K562 (cell line): Measurements from ENCODE around the gene HTR4. TPM values are rescaled to one million over a fixed set of nuclear protein-coding genes. Genes with fewer than 3 reads are reported as not detected.
A peak's percentile ranks its signal among the peaks of the same experiment; 100 is the strongest.

Experiments used
- ATAC-seq: fragments of 200-7000 bp; cut with Tn5 transposase; 3 replicates; pipeline ENCODE4 v1.9.1; 2020; ENCODE audit warnings: moderate library complexity
- BruUV-seq: library from RNA; stranded (reverse); fragments of 400-500 nt; replicated peaks from 2 replicates; lab custom pipeline; 2021; lab: Mats Ljungman, UMichigan
- CTCF ChIA-PET: fragments of 300-600 bp; formaldehyde crosslinking; extraction: SDS; loops from one replicate; lab custom pipeline; 2021; ENCODE audit warnings: low intra/inter-chr PET ratio; lab: Yijun Ruan, JAX
- POLR2A ChIA-PET: fragments of 300-600, 350-650 bp; sonication (Branson Sonifier 250); formaldehyde crosslinking; extraction: SDS; loops from one replicate; lab custom pipeline; 2021; ENCODE audit warnings: antibody characterized with exemption, inconsistent platforms; lab: Yijun Ruan, JAX
- DNase-seq, 4 experiments: peaks; one replicate each; pipeline versions ENCODE4 v3.0.0 to v3.0.0-alpha.2; 2011 to 2018; ENCODE audit warnings: low spot score in 3 of 4, mixed read lengths in 3 of 4; ENCODE audit errors: extremely low read depth in 1 of 4
- FAIRE-seq: peaks from 2 replicates; lab custom pipeline; 2011; peaks lifted over from hg19 to GRCh38; lab: Jason Lieb, UNC
- H2AFZ ChIP-seq: 2 replicates; pipeline ENCODE4 v1.6.0; 2011; ENCODE audit warnings: low read depth, low read length, control low read depth, inconsistent platforms
- H3K27ac ChIP-seq: fragments of 200-600 bp; 3 replicates; pipeline ENCODE4 v1.8.0; 2011; ENCODE audit warnings: low read depth, mild to moderate bottlenecking, control low read depth, inconsistent platforms, low read length, moderate library complexity, mixed read lengths; ENCODE audit errors: extremely low read depth
- H3K27me3 ChIP-seq, 2 experiments: fragments of 300-600 bp in 1 of 2; 2 replicates in 1 of 2; 3 replicates in 1 of 2; pipeline versions ENCODE4 v1.6.0 to v1.8.0; 2011; ENCODE audit warnings: inconsistent platforms in 2 of 2, low read length in 2 of 2, mild to moderate bottlenecking in 1 of 2, mixed read lengths in 1 of 2, moderate library complexity in 1 of 2; ENCODE audit not compliant: control insufficient read depth in 2 of 2, insufficient read depth in 2 of 2
- H3K36me3 ChIP-seq: fragments of 300-600 bp; 3 replicates; pipeline ENCODE4 v1.8.0; 2011; ENCODE audit warnings: mild to moderate bottlenecking, low read length, inconsistent platforms; ENCODE audit not compliant: control insufficient read depth, insufficient read depth
- H3K4me1 ChIP-seq, 2 experiments: fragments of 200-600 bp in 1 of 2; replicated peaks in 1 of 2; 2 replicates in 1 of 2; 3 replicates in 1 of 2; pipeline versions ENCODE4 v1.5.1 to v1.8.0; 2011; ENCODE audit warnings: inconsistent platforms in 2 of 2, low read length in 2 of 2, mild to moderate bottlenecking in 1 of 2, mixed read lengths in 1 of 2, moderate library complexity in 1 of 2; ENCODE audit not compliant: control insufficient read depth in 2 of 2, insufficient read depth in 2 of 2
- H3K4me2 ChIP-seq: 2 replicates; pipeline ENCODE4 v1.6.1; 2011; ENCODE audit warnings: low read length, control low read depth, inconsistent platforms, mixed read lengths; ENCODE audit not compliant: insufficient read depth
- H3K4me3 ChIP-seq: fragments of 200-600 bp; sonication (generic), shearing (Covaris generic); 2 replicates; pipeline ENCODE4 v1.5.1; 2016; ENCODE audit warnings: control low read depth, inconsistent platforms
- H3K79me2 ChIP-seq: fragments of 200-600 bp; 3 replicates; pipeline ENCODE4 v1.8.0; 2011; ENCODE audit warnings: low read length, inconsistent platforms; ENCODE audit not compliant: control insufficient read depth, insufficient read depth
- H3K9ac ChIP-seq, 2 experiments: 2 replicates each; pipeline versions ENCODE4 v1.6.0 to v1.6.1; 2011; ENCODE audit warnings: low read depth in 2 of 2, low read length in 2 of 2, control low read depth in 1 of 2, inconsistent platforms in 1 of 2, mild to moderate bottlenecking in 1 of 2, mixed read lengths in 1 of 2; ENCODE audit not compliant: insufficient read depth in 1 of 2
- H3K9me1 ChIP-seq: one replicate; pipeline ENCODE4 v1.6.0; 2011; ENCODE audit warnings: inconsistent platforms, mild to moderate bottlenecking, low read length, moderate library complexity; ENCODE audit not compliant: control insufficient read depth, insufficient read depth
- H3K9me3 ChIP-seq: replicated peaks from 2 replicates; pipeline ENCODE4 v1.5.1; 2011; ENCODE audit warnings: low read depth, low read length, inconsistent platforms; ENCODE audit not compliant: control insufficient read depth, insufficient read depth
- H4K20me1 ChIP-seq: replicated peaks from 2 replicates; pipeline ENCODE4 v1.6.1; 2011; ENCODE audit warnings: low read length, inconsistent platforms, mixed read lengths; ENCODE audit not compliant: control insufficient read depth, insufficient read depth
- HES1 ChIP-seq: fragments of 450-650 bp; IDR thresholded peaks from 2 replicates; pipeline ENCODE4 v1.6.1; 2016; ENCODE audit warnings: low read depth, mild to moderate bottlenecking, moderate library complexity
- HINFP ChIP-seq: fragments of 450-650 bp; conservative IDR thresholded peaks from 2 replicates; pipeline ENCODE4 v1.6.1; 2016; ENCODE audit warnings: missing genetic modification characterization, low read depth, mild to moderate bottlenecking, control low read depth, missing compliant biosample characterization
- NEUROD1 ChIP-seq: fragments of 150-350 bp; IDR thresholded peaks from 2 replicates; pipeline ENCODE4 v1.6.1; 2014; ENCODE audit warnings: borderline replicate concordance, low read length, low read depth; ENCODE audit not compliant: partially characterized antibody
- SMC3 ChIP-seq: conservative IDR thresholded peaks from 2 replicates; pipeline ENCODE4 v1.6.1; 2011; ENCODE audit warnings: low read depth, low read length, improper control_type of control experiment; ENCODE audit not compliant: insufficient read depth
- SNIP1 ChIP-seq: fragments of 450-650 bp; IDR thresholded peaks from 2 replicates; pipeline ENCODE4 v1.7.1; 2017; ENCODE audit warnings: low read depth, mild to moderate bottlenecking
- STAT5A ChIP-seq: IDR thresholded peaks from 2 replicates; pipeline ENCODE4 v1.6.1; 2012; ENCODE audit warnings: low read length, inconsistent platforms, borderline replicate concordance
- WGBS: fragments of 100-300 bp; shearing (Covaris generic); methylation state at CpG from one replicate; pipeline ENCODE4 v1.1.6; 2016; ENCODE audit warnings: low coverage, mixed read lengths; ENCODE audit not compliant: insufficient coverage; ENCODE audit errors: missing lambda C conversion rate; 5-methylcytosine and 5-hydroxymethylcytosine counted together
- in situ Hi-C: fragments of 300-500 bp; cut with MboI; formaldehyde crosslinking; loops from 4 replicates; pipeline ENCODE4 v1.15.0; 2018; ENCODE audit warnings: inconsistent platforms, mixed read lengths
- intact Hi-C: fragments of 100-400 bp; cut with micrococcal nuclease; formaldehyde crosslinking; loops from 2 replicates; pipeline ENCODE4 v1.14.2; 2022
- polyA plus RNA-seq, 8 experiments: library from polyadenylated mRNA; depleted of rRNA in 4 of 8; stranded (reverse) in 5 of 8; unstranded in 3 of 8; fragments of >200 nt; fragmentation: Nextera tagmentation in 2 of 8; fragmentation: Illumina TruSeq in 1 of 8; extraction: Ambion mirVana in 2 of 8; extraction: Trizol in 1 of 8; gene quantifications; 2 replicates each; pipeline versions ENCODE4 v1.2.1 to v1.2.3, GENCODE V29; 2011 to 2014; ENCODE audit warnings: inconsistent platforms in 1 of 8, missing spikeins in 1 of 8
- total RNA-seq, 7 experiments: library from RNA; depleted of rRNA in 6 of 7; stranded (reverse); fragments of >200 nt in 6 of 7; fragmentation: Illumina TruSeq in 2 of 7; extraction: Trizol in 2 of 7; gene quantifications; 2 replicates each; pipeline versions ENCODE4 v1.2.1 to v1.2.3, GENCODE V29; 2011 to 2021; ENCODE audit warnings: low replicate concordance in 1 of 7

HTR4 gene
- total and polyA plus RNA-seq, 9 of the 15 experiments (the other 6 are each of a cell fraction or from before 2014, with no cell fraction given): 0.13 TPM; not detected in 8

GRCh38 chr5:148482697-148483462 lies 171.4 kb downstream of the HTR4 start (continued):
- TF ChIP-seq HINFP (tag) (no peak), HES1 (no peak), NEUROD1 (no peak), SMC3 (peak; percentile 46)

GRCh38 chr5:148482196-148482595 lies 172.1 kb downstream of the HTR4 start:
- ChIA-PET CTCF (interaction anchor here (1.7 kb wide), 1 partner anchor 249 kb away, joined by 4 read pairs; no protein-coding TSS in a partner anchor), POLR2A (interaction anchor here (0.7 to 0.9 kb wide), 2 partner anchors 11 to 656 kb away, joined by 3 to 4 read pairs; no protein-coding TSS in a partner anchor)
- in situ Hi-C loops (no loop called here), intact Hi-C loops (loop anchor here (2.0 kb wide), 1 partner anchor 37 kb away; no protein-coding TSS in a partner anchor)
- Histone ChIP-seq H3K27ac (no peak overlapping the region), H3K9me3 (no peaks in the 10 kb centered on the region), H3K9ac (peak overlapping the region in 1 of 2 experiments; percentile 24; a peak in 1 of 4 replicates), H3K4me1 (peaks cover 0 to 5% of the 10 kb centered on the region in 2 experiments; a peak in 2 of 5 replicates), H4K20me1 (no peaks in the 10 kb centered on the region), H3K4me3 (0 out of 2 replicates have a peak overlapping the region, but pooled peaks have one; percentile 16), H2AFZ (peak overlapping the region; percentile 99), H3K27me3 (peaks cover 0 to 3% of the 10 kb centered on the region in 2 experiments; a peak in 1 of 5 replicates), H3K36me3 (no peaks in the 10 kb centered on the region), H3K79me2 (no peaks in the 10 kb centered on the region), H3K9me1 (no peaks in the 10 kb centered on the region), H3K4me2 (peak overlapping the region; percentile 86)
- DNase-seq (no peak), FAIRE-seq (no peak), ATAC-seq (peak; percentile 63)
- no TSS peak for BruUV-seq
- TF ChIP-seq STAT5A: no peak
- TF ChIP-seq SNIP1: no peak
- WGBS: 28% methylated on average over 7 of the region's 7 CpGs
